ENCODE data around the gene DNAJC7. TPM values are rescaled to one million over a fixed set of nuclear protein-coding genes. Genes with fewer than 3 reads are reported as not detected.

Gene DNAJC7
- total RNA-seq, 1 experiment from 2014 or later = 130 TPM

GRCh38 chr17:41939044-41939692 is 78.1 kb downstream of the DNAJC7 start:
- no TSS peak for BruUV-seq (replicated peaks)
- CTCF ChIA-PET = interaction anchor here (2.0 kb wide), 1 partner anchor 23 kb away, joined by 6 read pairs; no protein-coding TSS in a partner anchor
- Mint-ChIP-seq H3K27me3 (ENCODE audit: insufficient read depth, unreplicated experiment) (peaks cover 12% of the 10 kb centered on the region), H3K9me3 (ENCODE audit: unreplicated experiment) (no peaks in the 10 kb centered on the region), H3K4me1 (ENCODE audit: insufficient read depth, unreplicated experiment) (no peaks in the 10 kb centered on the region), H3K27ac (ENCODE audit: low read depth, unreplicated experiment) (no peak overlapping the region), H3K36me3 (ENCODE audit: insufficient read depth, unreplicated experiment) (no peaks in the 10 kb centered on the region), H3K4me3 (ENCODE audit: unreplicated experiment) (no peak overlapping the region)
- DNase-seq (ENCODE audit: unreplicated experiment) = no peak
- intact Hi-C loops (cut with micrococcal nuclease) = no loop called here
- TF ChIP-seq CTCF (IDR thresholded peaks at IDR 0.05; ENCODE audit: unreplicated experiment) = no peak
- POLR2A ChIA-PET = interaction anchor here (0.9 to 1.5 kb wide), 3 partner anchors 9 to 78 kb away, joined by 3 to 4 read pairs (median 3); partner anchors contain the start of genes DNAJC7 and ODAD4

GRCh38 chr17:41937970-41938954 is 79.0 kb downstream of the DNAJC7 start:
- POLR2A ChIA-PET = interaction anchor here (0.9 to 1.5 kb wide), 3 partner anchors 8 to 79 kb away, joined by 3 to 4 read pairs (median 3); partner anchors contain the start of genes DNAJC7 and ODAD4
- H3K4me3 Mint-ChIP-seq (ENCODE audit: unreplicated experiment) = no peak overlapping the region
- no peaks in the 10 kb centered on the region for H3K36me3 Mint-ChIP-seq (ENCODE audit: insufficient read depth, unreplicated experiment)
- no peak for TF ChIP-seq CTCF (IDR thresholded peaks at IDR 0.05; ENCODE audit: unreplicated experiment)
- CTCF ChIA-PET = interaction anchor here (0.6 to 2.0 kb wide), 2 partner anchors 10 to 24 kb away, joined by 3 to 6 read pairs; no protein-coding TSS in a partner anchor
- no peaks in the 10 kb centered on the region for H3K9me3 Mint-ChIP-seq (ENCODE audit: unreplicated experiment)
- intact Hi-C loops (cut with micrococcal nuclease) = no loop called here
- DNase-seq (ENCODE audit: unreplicated experiment) = no peak
- peaks cover 12% of the 10 kb centered on the region for H3K27me3 Mint-ChIP-seq (ENCODE audit: insufficient read depth, unreplicated experiment)
- no peak overlapping the region for H3K27ac Mint-ChIP-seq (ENCODE audit: low read depth, unreplicated experiment)
- no peaks in the 10 kb centered on the region for H3K4me1 Mint-ChIP-seq (ENCODE audit: insufficient read depth, unreplicated experiment)
- BruUV-seq (replicated peaks) = no TSS peak

- ChIA-PET CTCF (interaction anchor here (0.7 to 1.5 kb wide), 3 partner anchors 9 to 30 kb away, joined by 3 to 7 read pairs (median 4); no protein-coding TSS in a partner anchor), POLR2A (interaction anchor here (0.9 kb wide), 1 partner anchor 31 kb away, joined by 3 read pairs; no protein-coding TSS in a partner anchor)
- H3K9me3 Mint-ChIP-seq (ENCODE audit: unreplicated experiment) = no peaks in the 10 kb centered on the region
- TF ChIP-seq CTCF (IDR thresholded peaks at IDR 0.05; ENCODE audit: unreplicated experiment) = no peak
- peaks cover 12% of the 10 kb centered on the region for H3K27me3 Mint-ChIP-seq (ENCODE audit: insufficient read depth, unreplicated experiment)
- H3K27ac Mint-ChIP-seq (ENCODE audit: low read depth, unreplicated experiment) = no peak overlapping the region
- no peaks in the 10 kb centered on the region for H3K36me3 Mint-ChIP-seq (ENCODE audit: insufficient read depth, unreplicated experiment)
- intact Hi-C loops (cut with micrococcal nuclease) = no loop called here
- no peaks in the 10 kb centered on the region for H3K4me1 Mint-ChIP-seq (ENCODE audit: insufficient read depth, unreplicated experiment)
- no peak overlapping the region for H3K4me3 Mint-ChIP-seq (ENCODE audit: unreplicated experiment)
- DNase-seq (ENCODE audit: unreplicated experiment) = no peak
- no TSS peak for BruUV-seq (replicated peaks)
These were observed 81.6 kb downstream of the DNAJC7 start for GRCh38 chr17:41935641-41936040.
